ENCODE measurements around the gene CYP4B1.

Gene CYP4B1

DNA sequence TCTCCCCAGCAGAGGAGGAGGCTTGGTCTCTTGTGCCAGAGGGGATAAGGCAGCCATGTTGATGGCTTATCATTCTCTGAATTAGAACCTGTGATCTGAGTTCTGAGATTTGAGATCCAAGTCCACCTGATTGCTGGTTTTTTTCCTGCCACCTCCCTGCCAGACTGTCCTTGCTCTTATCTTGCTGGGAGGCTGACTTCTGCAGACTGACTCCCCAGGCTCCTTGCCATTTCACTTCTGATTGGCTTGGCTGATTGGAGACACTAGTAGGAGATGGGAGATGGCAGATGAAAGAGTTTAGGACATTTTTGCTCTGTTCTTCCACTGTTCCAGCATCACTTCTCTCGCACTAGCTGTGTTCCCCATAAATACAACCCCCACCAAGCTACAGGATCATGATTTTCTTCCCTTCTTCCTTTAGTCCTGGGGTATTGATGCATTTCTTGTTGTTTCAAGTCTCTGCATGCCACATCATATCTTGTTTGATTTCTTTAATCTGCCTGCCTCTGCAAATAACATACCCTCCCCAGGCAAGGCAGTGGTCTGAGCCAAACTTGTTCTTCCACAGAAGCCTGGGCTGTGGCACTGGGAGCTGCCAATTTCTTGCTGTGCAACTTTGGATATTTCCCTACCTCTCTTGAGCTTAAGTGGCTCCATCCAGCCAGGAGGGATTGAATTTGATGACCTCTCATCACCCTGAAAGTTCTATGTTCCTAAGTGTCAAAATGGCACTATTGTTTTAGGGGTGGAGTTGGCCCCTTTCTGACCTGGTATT lies 963 bp upstream of the CYP4B1 start:
- DNase-seq, result no peak

DNA sequence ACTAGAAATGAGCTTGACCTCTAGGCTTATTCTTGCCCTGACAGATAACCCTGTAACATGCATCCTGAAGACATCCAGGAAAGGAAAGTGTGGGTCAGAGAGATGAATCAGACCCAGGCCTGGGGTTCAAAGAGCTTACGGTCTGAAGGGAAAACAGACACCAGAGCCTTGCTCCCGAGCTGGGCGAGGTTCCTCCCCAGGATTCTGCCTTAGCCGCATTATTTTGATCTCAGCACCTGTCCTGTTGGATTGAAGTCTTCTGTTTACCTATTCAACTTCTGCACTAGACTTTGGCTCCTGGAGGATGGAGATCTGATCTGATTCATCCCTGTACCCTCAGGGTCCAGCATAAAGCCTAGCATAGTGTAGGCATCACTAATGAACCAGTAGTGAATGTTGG lies 1.9 kb downstream of the CYP4B1 start:
- DNase-seq, result no peak

DNA sequence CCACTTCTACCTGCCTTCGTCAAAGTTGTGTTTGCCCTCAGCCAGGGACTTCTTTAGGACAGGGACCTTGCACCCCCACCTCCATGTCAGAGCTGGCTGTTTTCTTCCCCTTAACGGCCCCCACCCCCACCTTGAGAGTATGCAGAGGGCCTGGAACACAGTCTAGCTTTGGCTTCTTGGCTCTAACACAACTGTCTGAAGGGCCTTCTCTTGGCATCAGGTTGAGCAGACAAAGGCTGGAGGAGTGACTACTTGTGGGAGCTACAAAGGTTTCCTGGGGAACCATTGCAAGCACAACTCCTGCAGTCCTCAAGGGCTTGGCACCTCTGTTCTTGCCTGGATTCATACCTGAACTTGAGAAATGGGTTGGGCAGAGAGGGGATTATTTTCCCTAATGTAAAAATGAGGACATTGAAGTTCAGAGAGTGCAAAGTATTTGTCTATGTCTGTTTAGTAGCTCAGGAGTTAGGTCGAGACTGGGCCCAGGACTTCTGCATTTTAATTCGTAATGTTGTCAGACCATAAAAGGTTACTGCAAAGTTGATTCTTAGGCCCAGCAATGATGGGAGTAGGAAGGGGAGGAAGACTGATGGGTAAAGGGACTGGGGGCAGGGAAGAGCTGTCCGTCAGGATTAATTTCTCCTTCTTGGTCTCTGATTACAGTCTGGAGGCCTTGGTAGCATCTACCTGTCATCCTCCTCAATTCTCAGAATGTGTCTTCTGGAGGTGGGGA lies 2.6 kb downstream of the CYP4B1 start:
- no peak for DNase-seq

DNA sequence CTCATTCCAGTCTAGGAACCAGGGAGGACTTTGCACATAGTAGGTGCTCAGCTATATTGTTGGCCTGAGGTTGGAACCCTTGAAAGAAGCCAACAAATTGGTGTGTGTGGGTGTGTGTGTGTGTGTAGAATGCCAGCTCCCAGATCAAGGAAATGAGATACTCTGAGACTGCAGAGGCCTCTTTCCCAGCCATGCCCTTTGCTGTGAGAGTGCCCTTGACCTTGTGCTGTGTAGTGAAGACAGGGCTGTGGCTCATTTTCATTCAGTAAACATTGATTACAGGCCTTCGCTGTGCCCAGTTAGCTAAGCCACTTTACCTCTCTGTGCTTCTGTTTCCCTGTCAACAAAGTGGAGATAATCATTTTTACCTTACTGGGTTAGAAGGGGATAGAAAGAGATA lies 3.2 kb downstream of the CYP4B1 start:
- no peak for DNase-seq

DNA sequence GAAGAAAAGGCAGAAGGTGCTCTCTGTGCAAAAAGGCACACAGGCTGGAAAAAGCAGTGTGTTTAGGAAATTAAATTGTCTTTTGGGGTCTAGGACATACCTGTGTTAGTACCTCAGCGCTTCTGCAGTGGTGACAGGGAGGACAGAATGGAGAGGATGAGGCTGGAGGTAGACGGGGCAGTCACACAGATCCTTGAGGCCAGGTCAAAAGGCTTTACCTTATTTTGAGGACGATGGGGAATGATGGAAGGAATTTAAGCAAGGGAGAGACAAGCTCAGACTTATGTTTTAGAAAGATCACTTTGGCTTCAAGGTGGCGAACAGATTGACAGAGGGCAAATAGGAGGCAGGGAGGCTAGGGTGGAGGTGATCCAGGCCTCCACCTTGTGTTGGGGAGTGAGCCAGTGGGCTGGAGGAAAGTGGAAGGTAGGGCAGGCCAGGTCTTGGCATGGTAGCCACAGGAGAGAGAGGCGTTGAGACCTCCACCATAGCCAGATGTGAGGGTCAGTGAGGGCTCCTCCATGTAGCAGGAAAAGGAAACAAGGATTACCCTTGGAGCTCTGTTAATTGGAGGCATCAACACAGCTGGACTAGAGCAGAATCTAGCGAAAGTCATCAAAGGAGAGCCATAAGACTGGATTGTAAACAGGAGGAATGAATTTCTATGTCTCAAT lies 4.2 kb downstream of the CYP4B1 start:
- DNase-seq, result no peak

DNA sequence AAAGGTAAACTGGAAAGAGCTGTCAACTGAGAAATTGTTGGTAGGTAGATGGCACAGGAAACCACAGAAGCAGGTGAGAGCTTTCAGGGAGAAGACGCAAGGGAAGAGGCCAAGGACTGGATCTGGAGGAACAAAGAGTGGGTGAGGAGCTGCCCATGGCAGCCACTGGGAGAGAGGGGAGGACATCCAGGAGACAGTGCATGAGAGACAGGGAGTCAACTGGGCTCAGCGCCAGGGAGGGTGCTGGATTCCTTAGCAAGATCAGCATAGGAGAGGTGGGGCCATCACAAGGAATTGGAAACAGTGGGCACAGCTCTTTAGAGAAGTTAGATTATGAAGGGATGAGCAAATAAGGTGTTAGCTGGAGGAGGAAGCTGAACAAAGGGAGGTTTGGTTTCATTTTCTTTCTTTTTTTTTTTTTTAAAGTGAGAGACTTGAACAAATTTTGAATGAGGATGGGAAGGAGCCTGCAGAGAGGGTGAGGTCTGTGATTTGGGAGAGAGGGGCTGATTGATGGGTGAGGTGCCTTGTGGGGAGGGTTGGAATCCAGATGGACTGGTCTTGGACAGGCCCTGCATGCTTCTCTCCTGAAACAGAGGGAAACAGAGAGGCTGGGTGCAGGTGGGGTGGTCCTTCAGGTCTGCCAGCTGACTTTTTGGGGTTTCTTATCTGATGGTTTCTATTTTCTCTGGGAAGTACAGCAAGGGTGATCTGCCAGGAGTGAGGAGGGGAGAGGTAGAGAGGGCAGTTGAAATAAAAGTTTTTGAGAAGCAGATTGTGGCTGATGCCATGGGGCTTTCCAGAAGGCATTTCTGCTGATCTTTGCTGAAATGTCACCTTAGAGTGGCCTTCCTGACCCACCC lies 5.4 kb downstream of the CYP4B1 start:
- no peak for DNase-seq

DNA sequence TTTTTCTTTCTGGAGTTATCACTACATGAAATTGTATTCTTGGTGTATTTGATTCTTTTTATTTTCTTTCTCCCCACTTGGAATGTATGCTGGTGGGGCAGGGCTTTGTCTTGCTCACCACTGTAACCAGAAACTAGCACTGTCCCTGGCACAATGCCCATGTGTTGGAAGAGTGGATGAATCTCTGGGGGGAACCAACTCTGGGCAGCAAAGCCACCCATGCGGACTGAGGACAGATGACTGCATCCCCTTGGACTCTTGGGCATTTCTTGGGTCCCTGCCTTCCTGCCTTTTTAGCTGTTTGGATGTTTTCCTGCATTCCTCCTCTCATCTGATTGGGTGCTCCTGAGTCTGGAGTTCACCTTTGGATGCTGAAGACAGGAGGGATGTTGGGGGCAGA lies 6.1 kb downstream of the CYP4B1 start:
- no peak for DNase-seq

DNA sequence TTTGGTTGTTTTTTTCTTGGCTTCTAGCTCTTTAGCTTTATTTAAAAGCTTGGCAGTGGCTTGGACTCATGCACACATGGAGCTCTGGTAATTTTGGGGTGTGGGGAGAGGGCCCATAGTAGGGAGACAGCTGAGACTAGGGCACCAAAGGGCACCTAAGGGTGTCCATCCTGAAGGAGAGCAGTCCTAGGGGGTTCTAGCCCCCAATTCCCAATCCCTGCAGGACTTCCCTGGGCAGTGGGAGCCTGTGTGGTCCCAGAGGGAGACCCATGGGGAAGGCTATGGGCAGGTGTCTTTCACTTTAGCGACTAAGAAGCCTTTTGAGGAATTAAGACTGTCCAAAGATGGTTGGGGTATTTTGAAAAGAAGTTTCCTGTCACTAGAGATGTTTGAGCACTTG lies 6.9 kb downstream of the CYP4B1 start:
- DNase-seq, result no peak

DNA sequence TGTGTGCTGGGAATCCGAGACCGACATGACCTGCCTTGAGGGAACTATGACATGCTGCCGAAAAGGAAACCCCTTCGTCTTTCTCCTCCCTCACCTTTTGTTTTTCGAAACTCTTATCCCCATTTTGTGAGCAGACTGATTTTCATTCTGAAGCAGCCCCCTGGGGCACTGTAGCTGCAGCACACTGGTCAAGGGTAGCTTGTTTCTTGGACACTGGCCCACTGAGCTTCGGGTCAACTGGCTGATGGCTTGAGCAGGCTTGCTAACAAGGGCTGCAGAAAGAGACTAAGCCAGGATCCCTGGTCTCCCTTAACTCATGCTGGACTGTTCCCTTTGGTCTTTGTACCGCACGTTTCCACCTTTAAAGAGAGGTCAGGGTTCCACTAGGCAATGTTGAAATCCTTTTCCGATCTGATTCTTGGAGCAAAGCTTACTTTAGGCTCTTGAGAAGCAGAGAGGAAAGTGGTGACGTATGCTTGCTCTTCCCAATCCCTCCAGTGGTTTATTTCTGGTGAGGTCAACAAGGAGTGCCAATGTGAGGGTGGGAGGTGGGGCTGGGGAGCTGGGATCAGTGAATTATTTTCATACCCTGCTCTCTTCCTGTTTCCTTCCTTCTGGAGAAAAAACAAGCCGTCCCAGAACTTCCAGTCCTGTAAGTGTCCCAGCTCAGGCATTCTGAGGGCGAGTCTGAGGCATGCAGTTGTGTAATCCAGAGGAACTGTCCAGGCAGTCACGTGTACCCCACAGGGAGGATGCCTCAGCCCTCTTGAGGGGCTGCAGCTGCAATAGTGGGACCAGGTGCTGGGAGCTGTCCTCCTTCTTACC lies 7.6 kb downstream of the CYP4B1 start:
- no peak for DNase-seq

DNA sequence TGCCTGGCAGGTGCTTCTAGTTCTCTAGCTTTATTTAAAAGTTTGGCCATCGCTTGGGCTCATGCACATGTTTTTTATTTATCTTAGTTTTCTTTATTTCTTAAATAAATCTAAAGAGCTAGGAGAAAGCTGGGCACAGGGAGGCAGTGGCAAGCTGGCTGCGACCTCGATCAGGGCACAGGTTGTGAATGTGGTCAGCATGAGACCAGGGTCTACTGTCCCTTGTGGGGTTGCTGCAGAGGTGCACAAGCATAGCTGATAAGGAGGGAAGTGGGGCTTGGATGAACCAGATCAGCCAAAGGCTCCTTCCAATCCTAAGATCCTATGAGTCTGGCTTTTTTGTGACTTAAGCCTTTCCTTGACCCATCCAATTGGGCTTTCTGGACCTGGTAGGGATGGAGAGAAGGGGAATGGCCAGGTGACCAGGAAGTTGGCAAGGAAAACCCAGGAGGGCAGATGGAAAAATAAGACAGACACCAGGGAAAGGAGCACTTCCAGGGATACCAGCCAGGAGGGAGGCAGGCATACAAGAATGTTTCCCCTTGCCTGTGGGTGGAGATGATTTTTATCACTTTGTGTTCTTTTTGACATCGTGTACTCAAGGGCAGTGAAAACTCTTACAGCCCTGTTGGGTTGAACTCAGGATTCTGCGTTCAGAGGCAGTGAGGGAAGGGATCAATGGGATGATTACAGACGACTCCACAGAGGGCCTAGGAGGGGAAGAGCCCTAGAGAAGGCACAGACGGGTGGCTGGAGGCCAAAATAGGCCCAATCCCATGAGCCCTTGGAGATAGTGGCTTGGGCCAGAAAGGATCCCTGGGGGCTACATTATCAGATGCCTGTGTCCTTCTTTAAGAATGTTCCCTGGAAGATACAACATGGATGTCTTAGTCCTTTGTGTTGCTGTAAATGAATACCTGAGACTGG lies 8.5 kb downstream of the CYP4B1 start:
- no peak for DNase-seq

DNA sequence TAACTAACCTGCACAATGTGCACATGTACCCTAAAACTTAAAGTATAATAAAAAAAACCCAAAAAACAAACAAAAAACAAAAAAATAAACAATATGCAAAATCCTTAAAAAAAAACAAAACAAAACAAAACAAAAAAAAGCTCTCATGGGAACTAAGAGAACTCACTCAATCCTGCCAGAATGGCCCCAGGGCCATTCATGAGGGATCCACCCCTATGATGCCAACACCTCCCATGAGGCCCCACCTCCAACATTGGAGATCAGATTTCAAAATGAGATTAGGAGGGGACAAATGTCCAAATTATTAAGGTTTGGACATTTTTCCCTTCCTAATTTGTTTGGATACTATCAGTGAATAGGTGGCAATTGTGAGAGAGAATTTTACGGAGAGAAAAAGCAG lies 10.2 kb downstream of the CYP4B1 start:
- DNase-seq, result no peak

DNA sequence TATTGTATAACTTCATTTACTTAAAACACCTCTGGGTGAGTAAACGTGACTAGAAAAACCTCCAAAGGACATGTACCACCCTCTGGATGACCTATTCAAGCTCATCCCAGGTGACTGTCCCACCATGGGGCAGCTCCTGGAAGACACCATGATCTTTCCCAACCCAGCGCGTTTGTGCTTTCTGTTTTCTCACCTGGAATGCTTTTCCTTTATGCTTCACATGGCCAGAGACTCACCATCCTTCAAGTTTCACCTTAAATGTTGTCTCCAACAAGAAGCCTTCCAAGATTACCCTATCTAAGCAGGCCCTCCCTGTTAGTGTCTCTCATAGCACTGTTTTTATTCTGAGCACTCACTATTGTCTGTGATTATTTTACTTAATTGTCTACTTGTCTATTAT lies 11.1 kb downstream of the CYP4B1 start:
- DNase-seq, result no peak

DNA sequence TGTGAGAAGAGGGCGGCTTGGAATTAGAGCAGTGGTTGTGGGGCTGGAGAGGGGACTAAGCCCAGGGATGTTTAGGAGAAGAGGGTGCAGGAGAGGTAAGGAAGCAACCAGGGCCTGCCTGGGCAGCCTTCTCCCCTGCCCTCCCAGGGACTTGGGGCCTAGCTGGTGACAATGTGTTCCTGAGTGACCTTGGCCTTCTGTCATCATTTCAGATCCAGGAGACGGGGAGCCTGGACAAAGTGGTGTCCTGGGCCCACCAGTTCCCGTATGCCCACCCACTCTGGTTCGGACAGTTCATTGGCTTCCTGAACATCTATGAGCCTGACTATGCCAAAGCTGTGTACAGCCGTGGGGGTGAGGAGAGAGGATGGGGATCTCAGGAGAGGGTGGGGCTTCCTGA lies 11.8 kb downstream of the CYP4B1 start:
- DNase-seq, result no peak

DNA sequence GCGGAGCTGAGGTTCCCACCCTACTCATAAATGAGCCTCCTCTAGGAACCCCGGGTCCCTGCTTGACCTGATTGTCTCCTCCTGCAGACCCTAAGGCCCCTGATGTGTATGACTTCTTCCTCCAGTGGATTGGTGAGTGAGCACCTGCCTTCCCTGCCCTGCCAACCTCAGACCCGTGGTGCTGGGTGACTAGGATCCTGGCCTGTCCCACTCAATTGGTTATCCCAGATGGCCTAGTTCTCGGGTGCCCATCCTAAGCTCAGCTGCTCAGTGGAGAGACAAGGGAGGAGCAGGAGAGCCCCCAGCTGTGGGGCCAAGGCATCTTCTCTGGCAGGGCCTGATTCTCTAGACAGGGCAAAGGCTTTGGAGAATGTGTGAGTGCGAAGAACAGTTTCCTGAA lies 12.2 kb downstream of the CYP4B1 start:
- DNase-seq, result no peak

DNA sequence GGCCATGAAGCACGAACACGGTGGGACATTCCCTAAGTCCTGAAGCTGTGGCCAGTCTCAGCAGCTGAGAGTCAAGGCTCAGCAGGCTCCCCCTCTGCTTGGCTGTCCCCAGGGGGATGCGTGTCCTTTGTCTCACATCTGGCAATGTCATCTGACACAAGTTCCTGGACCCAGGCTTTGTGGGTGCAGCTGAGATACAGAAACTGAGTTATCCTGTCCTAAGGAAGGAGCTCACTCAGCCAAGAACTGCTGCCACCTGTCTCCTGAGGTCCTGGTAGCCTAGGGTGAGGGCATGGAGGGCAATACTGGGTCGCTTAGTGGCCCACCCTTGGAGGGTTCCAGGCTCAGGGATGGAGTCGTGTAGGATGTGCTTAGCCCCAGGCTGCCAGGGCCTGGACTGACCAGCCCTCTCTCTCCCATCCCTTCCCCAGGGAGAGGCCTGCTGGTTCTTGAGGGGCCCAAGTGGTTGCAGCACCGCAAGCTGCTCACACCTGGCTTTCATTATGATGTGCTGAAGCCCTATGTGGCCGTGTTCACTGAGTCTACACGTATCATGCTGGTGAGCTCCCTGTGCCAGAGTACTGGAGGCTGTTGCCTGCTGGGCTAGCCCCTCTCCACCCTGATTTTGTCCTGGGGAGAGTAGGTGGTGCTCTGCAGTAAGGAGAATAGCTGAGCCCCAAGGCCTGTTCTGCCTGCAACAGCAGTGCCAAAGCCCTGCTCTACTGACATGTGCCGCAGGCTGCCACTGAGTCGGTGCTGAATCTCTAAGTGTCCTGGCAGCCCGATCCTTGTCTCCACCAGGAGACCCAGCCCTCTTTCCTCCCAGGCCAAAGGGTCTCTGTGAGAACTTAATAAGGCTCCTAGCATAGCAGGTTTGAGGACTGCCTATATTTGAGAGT lies 13.5 kb downstream of the CYP4B1 start:
- no peak for DNase-seq

DNA sequence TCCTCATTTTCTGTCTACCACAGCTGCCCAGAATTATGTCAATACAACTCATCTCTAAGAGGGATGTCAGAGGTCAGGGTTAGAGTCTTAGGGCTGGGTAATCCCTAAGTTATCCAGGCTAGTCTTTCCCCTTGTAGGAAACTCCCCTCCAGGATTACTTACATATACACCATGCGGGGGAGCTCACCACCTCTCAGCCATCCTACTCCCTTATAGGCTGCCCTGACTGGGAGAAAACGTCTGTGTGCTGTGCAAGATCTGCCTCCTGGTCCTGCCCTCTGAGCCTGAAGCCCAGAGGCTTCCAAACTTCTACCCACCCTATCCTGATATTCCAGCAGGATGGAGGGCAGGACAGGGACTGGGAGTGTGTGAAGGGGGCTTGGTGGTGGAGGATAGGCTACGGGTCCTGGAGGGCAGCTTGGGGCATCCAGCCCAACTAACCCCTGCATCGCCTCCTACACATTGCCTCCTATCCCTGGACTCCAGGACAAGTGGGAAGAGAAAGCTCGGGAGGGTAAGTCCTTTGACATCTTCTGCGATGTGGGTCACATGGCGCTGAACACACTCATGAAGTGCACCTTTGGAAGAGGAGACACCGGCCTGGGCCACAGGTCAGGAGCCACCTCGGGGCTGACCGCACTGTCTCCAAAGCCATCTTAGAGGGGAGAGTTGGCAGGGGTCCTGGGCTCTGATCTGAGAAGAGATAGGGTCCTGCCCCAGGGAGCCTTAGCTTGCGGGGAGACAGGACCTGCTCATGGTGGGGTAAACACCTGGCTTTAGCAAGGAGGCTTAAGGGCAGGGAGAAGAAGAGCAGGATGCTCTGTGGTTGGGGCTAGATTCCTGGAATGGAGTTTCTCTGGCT lies 14.4 kb downstream of the CYP4B1 start:
- DNase-seq, result no peak

DNA sequence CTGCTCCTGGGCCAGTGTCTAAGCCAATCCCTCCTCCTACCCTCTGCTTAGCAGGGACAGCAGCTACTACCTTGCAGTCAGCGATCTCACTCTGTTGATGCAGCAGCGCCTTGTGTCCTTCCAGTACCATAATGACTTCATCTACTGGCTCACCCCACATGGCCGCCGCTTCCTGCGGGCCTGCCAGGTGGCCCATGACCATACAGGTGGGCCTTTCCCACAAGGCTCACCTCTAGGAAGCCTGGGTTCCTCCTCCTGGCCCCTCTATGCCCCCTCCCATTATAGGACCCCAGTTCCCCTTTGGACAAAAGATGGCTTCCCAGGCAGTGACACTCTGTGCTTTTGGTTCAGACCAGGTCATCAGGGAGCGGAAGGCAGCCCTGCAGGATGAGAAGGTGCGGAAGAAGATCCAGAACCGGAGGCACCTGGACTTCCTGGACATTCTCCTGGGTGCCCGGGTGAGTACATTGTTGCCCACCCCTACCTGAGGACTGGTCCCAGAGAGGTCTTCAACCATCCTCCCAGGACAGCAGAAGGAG lies 15.1 kb downstream of the CYP4B1 start:
- DNase-seq, result no peak

DNA sequence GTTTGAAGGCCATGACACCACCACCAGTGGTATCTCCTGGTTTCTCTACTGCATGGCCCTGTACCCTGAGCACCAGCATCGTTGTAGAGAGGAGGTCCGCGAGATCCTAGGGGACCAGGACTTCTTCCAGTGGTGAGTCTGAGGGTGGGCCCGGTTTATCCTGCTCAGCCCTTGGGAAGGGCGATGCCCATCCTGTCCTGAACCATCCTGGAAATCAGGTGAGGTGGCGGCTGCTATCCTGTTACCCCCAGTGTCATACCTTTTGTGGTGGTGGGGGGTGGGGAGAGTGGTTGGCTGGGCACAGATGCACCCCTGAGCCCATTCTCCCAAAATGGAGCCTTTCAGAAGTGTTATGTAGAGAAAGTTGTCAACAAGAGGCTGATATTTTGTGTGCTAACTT lies 16.3 kb downstream of the CYP4B1 start:
- DNase-seq, result no peak

DNA sequence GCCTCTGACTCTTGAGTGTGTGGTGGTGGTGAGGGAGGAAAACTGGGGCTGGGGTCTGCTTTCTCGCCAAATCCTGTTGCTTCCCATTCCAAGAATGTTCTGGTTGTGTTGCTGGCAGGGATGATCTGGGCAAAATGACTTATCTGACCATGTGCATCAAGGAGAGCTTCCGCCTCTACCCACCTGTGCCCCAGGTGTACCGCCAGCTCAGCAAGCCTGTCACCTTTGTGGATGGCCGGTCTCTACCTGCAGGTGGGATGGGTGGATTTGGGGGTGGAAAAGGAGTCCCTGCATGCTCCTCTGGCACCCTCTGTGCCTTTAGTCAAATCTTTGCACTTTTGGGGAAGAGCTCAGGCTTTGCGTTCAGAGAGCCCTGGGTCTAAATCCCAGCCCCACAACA lies 18.1 kb downstream of the CYP4B1 start:
- DNase-seq, result no peak

Measured in CD4-positive, alpha-beta T cell treated with Interleukin-1 beta for 1 hour (primary cell).